HG03520 (cell line): ENCODE data around the gene FZD10.

Experiments
- ATAC-seq: cut with Tn5 transposase; IDR thresholded peaks from one replicate; pipeline ENCODE4 v1.9.1; 2021; ENCODE audit warnings: mild to moderate bottlenecking, moderate library complexity; ENCODE audit not compliant: unreplicated experiment

Gene FZD10

GRCh38 chr12:130131025-130131424, 31.2 kb upstream of the FZD10 start:
- ATAC-seq, result no peak

- ATAC-seq, result no peak
Observed at GRCh38 chr12:130131801-130132200, 30.5 kb upstream of the FZD10 start.

GRCh38 chr12:130132831-130133511, 29.3 kb upstream of the FZD10 start:
- no peak for ATAC-seq

GRCh38 chr12:130133851-130134562, 28.3 kb upstream of the FZD10 start:
- ATAC-seq, result no peak

- ATAC-seq, result no peak
Observed at GRCh38 chr12:130134563-130134915, 27.7 kb upstream of the FZD10 start.

- no peak for ATAC-seq
Observed at GRCh38 chr12:130136509-130137039, 25.7 kb upstream of the FZD10 start.

- no peak for ATAC-seq
Observed at GRCh38 chr12:130137040-130138018, 24.9 kb upstream of the FZD10 start.

GRCh38 chr12:130138478-130138877, 23.8 kb upstream of the FZD10 start:
- no peak for ATAC-seq

- ATAC-seq, result no peak
Observed at GRCh38 chr12:130139567-130140421, 22.5 kb upstream of the FZD10 start.

- no peak for ATAC-seq
Observed at GRCh38 chr12:130141105-130141504, 21.2 kb upstream of the FZD10 start.

- no peak for ATAC-seq
Observed at GRCh38 chr12:130141901-130142683, 20.2 kb upstream of the FZD10 start.

- ATAC-seq, result no peak
Observed at GRCh38 chr12:130142736-130143135, 19.5 kb upstream of the FZD10 start.

GRCh38 chr12:130143136-130143535, 19.1 kb upstream of the FZD10 start:
- no peak for ATAC-seq

GRCh38 chr12:130144256-130144655, 18.0 kb upstream of the FZD10 start:
- no peak for ATAC-seq

GRCh38 chr12:130145731-130146130, 16.5 kb upstream of the FZD10 start:
- ATAC-seq, result no peak

GRCh38 chr12:130146176-130146931, 15.9 kb upstream of the FZD10 start:
- ATAC-seq, result no peak

GRCh38 chr12:130147875-130148596, 14.2 kb upstream of the FZD10 start:
- ATAC-seq, result no peak

- ATAC-seq, result no peak
Observed at GRCh38 chr12:130151846-130152245, 10.4 kb upstream of the FZD10 start.
